COR-L47 (cell line): ENCODE measurements around the gene LANCL2.

Experiments
- DNase-seq: peaks from one replicate; lab custom pipeline; 2025; lab: John Stamatoyannopoulos, UW

Gene LANCL2

DNA sequence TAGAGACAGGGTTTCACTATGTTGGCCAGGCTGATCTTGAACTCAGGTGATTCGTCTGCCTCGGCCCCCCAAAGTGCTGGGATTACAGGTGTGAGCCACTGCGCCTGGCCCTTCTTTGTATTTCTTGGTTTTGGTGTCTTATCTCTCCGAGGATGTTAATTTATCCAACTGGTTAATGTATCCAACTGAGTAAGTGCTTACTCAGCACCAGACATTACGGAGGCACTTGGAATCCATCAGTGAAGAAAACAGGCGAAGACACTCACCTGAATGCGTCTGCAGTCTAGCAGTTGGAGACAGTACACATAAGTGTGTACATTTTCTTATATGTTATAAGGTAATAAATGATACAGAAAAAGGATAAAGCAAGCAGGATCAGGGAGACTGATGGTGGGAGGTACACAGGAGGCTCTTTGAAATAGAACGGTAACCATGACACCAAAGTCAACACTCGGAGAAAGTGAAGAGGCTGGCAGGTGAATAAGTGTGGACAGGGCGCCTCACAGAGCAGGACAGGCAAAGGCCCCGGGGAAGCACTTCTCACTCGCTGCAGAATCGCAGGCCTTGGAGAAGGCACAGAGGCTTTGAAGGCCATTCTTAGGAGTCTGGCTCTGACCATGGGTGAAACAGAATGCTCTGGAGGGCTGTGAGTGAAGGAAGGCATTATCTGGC is 73.1 kb downstream of the LANCL2 start:
- peak; percentile 59 for DNase-seq

- peak; percentile 80 for DNase-seq
These were observed 73.8 kb downstream of the LANCL2 start for GRCh38 chr7:55438757-55439525.

GRCh38 chr7:55439627-55440026 is 74.5 kb downstream of the LANCL2 start:
- DNase-seq: no peak

- no peak for DNase-seq
These were observed 75.0 kb downstream of the LANCL2 start for GRCh38 chr7:55440040-55440690.

- DNase-seq: no peak
These were observed 75.9 kb downstream of the LANCL2 start for GRCh38 chr7:55441002-55441401.

GRCh38 chr7:55441774-55442522 is 76.8 kb downstream of the LANCL2 start:
- no peak for DNase-seq

GRCh38 chr7:55444786-55445185 is 79.6 kb downstream of the LANCL2 start:
- no peak for DNase-seq

DNA sequence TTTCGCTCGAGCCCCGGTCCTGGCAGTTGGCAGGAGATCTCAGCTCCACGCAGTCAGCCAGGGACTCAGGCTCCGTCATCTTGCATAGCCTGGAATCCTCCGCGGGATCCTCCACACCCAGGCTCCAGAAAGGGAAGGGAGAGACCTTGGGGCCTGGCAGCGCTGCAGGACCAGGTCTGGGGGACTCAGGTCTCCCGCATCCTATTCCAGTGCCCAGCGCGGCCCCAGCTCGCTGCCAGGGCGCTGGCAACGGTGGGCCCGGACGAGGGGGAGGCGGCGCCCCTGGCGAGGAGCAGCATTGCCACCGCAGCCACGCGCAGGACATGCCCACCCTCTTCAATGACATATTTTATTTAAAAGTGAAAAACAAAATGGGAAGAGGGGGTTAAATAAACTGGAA is 83.4 kb downstream of the LANCL2 start:
- DNase-seq: no peak

- DNase-seq: no peak
These were observed 84.3 kb downstream of the LANCL2 start for GRCh38 chr7:55449205-55449991.

- DNase-seq: no peak
These were observed 84.9 kb downstream of the LANCL2 start for GRCh38 chr7:55449992-55450535.

DNA sequence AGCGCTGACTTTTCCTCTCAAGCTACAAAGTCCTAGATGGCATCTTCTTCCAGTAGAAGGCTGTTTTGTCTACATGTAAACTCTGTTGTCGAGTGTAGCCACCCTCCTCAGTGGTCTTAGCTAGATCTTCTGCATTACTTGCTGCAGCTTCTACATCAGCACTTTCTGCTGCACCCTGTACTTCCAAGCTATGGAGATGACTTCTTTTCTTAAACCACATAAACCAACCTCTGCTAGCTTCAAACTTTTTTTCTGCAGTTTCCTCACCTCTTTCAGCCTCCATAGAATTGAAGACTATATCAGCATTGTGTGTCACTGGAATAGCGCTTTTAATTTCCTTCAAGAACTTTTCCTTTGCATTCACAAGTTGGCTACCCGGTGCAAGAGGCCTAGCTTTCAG is 87.8 kb downstream of the LANCL2 start:
- no peak for DNase-seq

- no peak for DNase-seq
These were observed 92.7 kb downstream of the LANCL2 start for GRCh38 chr7:55457801-55458200.

DNA sequence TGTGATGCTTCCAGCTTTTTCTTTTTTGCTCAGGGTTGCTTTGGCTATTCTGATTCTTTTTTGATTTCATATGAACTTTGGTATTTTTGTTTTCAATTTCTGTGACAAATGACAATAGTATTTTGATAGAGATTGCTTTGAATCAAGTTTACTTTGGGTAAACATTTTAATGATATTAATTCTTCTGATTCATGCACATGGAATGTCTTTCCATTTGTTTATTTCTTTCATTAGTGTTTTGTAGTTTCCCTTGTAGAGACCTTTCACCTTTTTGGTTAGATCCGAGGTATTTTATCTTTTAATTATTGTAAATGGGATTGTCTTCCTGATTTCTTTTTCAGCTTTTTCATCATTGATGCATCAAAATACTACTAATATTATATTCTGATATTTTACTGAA is 93.2 kb downstream of the LANCL2 start:
- no peak for DNase-seq

- DNase-seq: no peak
These were observed 98.6 kb downstream of the LANCL2 start for GRCh38 chr7:55463686-55464262.

GRCh38 chr7:55464422-55464821 is 99.3 kb downstream of the LANCL2 start:
- no peak for DNase-seq

- no peak for DNase-seq
These were observed 100.6 kb downstream of the LANCL2 start for GRCh38 chr7:55465691-55466090.

- DNase-seq: no peak
These were observed 102.0 kb downstream of the LANCL2 start for GRCh38 chr7:55467047-55467593.

DNA sequence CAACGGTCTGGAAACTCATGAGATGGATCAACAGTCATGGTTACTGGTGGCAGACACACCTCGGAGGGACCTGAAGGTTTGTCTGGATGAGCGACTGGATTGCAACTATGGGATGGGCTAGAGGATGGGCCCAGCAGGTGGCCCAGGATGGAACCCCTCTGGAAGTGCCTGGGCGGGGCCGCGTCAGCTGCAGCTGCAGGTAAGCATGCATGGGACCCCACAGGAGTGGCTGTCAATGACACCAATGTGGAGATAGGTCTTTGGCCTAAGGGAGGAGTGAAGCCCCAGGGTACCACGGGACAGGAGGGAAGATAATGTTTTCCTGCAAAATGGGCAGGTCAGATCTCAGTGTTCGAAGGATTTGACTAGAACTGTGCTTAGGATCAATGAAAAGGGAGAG is 103.4 kb downstream of the LANCL2 start:
- no peak for DNase-seq

DNA sequence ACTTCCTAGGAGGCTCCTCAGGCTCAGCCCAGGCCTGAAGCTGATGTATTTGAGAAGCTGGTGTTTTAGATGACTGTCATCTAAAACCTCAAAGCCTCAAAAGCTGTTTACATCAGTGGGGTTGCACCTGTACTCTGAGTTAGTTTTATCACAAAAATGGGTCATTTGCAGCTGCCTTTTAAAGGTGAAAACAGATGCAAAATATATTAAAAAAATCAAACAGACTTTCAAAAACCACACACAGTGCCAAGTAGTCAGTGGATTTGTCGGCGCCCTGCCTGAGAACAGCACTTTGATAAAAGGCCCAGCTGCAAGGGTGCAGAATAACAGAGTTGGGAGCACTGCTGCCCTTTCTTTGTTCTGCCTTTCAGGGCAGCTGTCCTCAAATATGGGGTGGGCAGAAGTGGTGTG is 104.1 kb downstream of the LANCL2 start:
- no peak for DNase-seq

DNA sequence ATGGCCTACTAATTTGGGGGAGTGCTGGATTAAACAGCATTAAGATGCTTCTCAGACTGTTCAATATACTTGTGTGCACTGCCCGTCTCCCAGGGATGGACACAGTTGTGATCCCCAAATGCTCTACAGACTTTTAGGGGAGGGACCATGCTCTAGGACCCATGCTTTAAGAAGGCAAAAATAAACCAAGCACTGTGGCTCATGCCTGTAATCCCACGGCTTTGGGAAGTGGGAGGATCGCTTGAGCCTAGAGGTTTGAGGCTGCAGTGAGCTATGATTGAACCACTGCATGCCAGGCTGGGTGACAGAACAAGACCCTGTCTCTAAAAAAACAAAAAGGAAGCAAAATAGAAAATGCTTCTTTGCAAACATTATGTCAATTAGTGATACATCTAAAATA is 104.6 kb downstream of the LANCL2 start:
- no peak for DNase-seq

DNA sequence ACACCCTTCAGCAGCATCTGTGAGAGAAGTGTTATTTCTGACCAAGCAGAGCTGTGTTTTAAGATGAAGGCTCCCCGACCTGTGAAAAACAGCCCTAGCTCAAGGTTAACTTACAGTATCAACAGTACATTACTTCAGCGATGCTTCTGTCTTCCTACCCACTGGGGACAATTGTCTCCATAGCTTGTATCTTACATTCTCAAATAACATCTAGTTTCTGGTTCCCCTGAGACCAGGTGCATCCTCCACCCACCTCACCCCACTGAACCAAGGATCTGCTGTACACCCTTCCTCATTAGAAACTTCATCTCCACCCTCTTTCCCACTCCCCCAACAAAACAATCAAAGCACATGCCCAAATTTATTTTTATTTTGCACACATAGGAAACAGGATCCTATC is 105.1 kb downstream of the LANCL2 start:
- no peak for DNase-seq
